DMS153 treated with DMSO at 0.1 percent for 48 hours (cell line): ENCODE measurements around the gene FPGS.

Source experiments
- DNase-seq: peaks from one replicate; lab custom pipeline; 2025; ENCODE audit not compliant: unreplicated experiment; lab: John Stamatoyannopoulos, UW

FPGS gene

DNA sequence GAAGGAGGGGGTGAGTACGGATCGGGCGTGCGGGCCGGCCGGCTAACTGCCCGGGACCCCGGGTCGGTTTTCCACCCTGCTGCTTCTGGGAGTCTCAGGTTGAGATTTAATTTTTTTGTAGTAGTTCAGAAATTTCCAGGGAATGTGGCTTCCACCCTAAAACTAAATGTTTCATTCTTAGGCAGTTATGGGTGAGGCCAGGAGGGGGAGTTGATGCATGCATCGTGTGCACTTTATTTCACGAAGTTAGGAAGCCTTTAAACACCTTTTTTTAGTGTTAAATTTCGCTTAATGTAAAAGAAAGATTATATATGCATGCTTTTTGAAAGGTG lies 15.9 kb upstream of the FPGS start:
- DNase-seq = no peak

DNA sequence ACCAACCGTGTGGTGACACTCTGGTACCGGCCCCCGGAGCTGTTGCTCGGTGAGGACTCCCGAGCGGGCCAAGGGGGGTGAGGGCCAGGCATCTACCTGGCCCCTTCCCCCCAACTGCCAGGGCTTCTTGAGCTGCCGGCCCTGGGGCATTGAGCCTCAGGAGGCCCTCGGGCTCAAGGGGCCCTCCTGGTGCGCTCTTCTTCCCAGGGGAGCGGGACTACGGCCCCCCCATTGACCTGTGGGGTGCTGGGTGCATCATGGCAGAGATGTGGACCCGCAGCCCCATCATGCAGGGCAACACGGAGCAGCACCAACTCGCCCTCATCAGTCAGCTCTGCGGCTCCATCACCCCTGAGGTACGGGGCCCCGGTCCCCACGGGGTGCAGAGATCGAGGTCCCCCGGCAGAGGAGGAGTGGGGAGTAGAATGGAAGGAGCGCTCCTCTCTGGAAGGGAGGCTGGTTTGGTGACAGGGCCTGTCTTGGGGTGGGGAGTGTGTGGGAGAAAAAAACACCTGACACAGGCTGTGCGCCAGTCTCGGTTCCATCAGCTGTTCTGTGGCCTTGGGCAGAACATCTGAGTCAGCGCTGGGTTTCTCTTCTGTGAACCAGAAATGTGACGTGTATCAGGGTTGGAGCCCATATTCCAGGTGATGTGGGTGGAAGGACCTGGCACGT lies 14.2 kb upstream of the FPGS start:
- no peak for DNase-seq

- no peak for DNase-seq
These were observed 13.5 kb upstream of the FPGS start for GRCh38 chr9:127789179-127789578.

DNA sequence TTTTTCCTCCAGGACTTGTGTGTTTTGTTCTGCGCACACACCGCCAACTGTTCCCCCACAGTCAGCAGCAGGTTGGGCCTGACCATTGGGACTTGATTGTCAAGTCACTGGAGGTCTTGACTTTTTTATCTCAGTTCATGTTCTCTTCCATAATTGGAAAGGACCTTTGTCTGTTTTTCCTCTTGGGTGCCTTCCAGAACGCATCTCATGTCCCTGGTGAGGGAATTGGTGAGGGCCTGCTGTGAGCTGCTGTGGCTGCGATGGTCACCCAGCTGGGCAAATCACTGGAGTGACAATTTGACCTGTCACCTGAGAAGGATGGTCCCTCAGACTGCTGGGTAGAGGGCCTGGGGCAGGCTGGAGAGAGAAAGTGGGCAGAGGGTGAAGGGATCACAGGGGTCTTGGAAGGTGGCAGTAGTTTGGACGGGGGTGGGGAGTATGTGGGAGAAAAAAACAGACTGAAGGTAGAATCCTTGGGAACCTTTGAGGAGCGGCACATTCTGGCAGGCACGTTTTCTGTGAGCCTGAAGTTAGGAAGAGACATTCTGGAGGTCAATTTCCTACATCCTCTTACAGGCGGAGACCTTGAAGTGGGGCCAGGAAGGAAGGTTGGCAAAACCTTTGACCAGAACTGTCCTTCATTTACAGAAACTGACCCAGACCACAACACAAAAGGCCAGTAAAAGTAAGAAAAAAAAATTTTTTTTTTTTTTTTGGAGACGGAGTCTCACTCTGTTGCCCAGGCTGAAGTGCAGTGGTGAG lies 12.4 kb upstream of the FPGS start:
- no peak for DNase-seq

- no peak for DNase-seq
These were observed 11.6 kb upstream of the FPGS start for GRCh38 chr9:127791085-127791484.

DNA sequence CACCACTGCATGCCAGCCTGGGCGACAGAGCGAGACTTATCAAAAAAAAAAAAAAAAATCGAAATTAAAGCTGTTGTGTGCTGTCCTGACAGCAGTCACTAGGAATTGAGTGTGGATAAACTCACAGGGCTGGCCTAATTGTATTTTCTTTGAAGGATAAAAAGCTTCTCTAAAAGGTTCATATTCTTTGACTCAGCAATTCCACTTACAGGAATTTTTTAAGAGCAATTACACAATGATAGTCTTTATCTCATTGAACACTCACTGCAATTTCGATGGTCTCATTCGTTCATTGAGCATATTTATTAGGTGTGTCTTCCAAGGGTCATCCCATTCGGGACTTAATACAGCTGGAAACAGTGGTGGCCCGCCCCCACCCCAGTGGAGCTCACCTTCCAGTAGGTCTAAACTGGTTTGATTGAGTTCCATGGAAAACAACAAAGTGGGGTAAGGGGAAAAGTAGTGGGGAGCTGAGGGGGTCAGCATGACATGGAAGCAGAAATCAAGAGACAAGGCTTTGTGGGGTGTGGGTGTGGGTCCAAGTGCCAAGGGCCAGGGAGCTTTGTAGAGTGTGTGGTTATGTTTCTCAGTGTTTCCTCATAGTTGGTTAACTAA lies 10.2 kb upstream of the FPGS start:
- DNase-seq = no peak

GRCh38 chr9:127793093-127793708 lies 9.5 kb upstream of the FPGS start:
- DNase-seq = no peak

- DNase-seq = no peak
These were observed 8.5 kb upstream of the FPGS start for GRCh38 chr9:127794001-127794791.

DNA sequence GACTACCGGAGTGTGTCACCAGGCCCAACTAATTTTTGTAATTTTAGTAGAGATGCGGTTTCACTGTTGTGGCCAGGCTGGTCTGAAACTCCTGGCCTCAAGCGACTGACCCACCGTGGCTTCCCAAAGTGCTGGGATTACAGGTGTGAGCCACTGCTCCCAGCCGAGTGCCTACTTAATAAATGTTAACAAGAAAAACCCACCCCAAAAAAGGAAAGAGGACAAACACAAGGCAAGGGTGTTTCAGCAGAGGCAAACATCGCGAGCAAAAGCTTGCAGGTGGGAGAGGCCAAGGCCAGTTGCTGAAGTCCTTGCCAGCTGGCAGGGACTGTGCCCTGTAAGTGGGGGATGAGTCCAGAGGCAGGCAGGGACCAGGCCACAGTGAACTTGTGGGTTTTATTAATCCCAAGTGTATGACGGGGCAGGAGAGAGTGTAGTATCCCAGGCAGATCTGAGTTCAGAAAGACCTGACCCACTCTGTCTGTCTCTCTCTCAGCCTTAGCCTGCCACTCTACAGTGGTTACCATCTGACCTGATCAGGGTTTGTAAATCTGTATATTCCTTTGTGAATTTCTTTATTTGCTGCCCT lies 6.4 kb upstream of the FPGS start:
- no peak for DNase-seq

- no peak for DNase-seq
These were observed 5.8 kb upstream of the FPGS start for GRCh38 chr9:127796852-127797370.

- no peak for DNase-seq
These were observed 617 bp upstream of the FPGS start for GRCh38 chr9:127801955-127802575.

DNA sequence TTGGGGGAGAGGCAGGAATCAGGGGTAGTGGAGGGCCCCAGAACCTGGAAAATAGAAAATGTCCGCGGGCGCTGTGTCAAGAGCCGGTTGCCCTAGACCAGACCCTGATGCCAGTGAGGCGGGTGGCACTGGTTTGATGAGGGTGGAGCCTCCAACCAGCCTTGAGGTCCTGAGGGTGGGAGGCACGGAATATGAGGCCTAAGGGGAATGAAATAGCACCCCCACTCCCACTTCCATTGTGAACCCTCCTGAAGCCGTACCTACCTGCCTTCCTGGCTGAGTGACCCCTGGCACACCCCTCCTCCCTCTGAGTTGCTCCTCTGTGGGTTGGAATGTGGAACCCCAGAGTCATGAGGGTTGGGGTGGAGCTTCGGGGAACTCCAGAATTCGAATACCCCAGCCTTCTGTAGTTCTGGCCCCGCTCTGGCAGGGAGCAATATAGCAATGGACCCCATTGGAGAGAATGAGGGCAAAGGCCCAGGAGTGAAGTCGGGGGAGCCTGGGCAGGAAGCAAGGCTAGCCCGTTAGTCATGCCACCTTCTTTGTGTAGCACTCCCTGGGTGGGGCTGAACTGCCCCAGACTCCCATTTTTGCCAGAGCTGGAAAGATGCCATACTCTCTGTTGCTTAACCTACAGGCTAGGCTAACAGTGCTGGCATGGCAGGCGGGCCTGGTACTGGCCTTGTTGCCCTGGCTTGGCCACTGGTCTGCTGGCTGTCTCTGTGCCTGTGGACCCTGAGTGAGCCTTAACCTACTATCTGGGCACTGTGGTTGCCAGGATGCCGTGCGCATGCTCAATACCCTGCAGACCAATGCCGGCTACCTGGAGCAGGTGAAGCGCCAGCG lies 1.0 kb downstream of the FPGS start:
- DNase-seq = no peak

DNA sequence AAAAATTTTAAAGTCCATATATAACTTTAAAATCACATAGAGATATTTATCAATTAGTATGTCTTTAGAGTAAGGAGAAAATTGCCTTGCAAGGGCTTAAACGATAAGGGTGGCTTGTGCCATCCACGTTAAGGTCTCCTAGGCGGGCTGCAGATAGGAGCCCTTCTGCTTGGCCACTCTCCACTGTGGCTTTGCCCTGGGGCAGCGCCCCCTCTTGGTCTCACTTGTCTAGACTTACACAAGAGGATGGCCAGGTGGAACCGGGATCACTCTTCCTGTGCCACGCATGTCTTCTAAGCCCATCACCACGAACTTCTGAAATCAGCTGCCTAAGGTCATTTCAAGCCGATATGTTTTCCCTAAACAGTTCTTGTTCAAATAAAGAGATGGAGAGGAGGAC lies 2.9 kb downstream of the FPGS start:
- DNase-seq = no peak

DNA sequence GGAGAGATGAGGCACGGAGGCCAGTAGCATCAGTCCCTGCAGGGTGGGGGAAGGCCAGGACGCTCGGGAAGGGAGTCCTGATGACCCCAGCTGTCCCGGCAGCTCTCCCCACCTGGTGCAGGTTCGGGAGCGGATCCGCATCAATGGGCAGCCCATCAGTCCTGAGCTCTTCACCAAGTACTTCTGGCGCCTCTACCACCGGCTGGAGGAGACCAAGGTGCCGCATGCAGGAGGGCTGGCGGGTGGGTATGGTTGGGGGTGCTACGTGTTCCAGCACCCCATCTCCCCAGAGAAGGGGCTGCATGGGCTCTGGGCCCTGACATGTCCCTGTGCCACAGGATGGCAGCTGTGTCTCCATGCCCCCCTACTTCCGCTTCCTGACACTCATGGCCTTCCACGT lies 4.2 kb downstream of the FPGS start:
- no peak for DNase-seq

- no peak for DNase-seq
These were observed 5.8 kb downstream of the FPGS start for GRCh38 chr9:127808347-127809001.

GRCh38 chr9:127809002-127809539 lies 6.4 kb downstream of the FPGS start:
- no peak for DNase-seq

- no peak for DNase-seq
These were observed 7.1 kb downstream of the FPGS start for GRCh38 chr9:127809540-127810377.
